A673 (cell line): Measurements from ENCODE around the gene CPXM1. TPM values are rescaled to one million over a fixed set of nuclear protein-coding genes. Genes with fewer than 3 reads are reported as not detected.

Source experiments
- BruUV-seq: library from RNA; stranded (reverse); fragments of 400-500 nt; replicated peaks from 2 replicates; lab custom pipeline; 2021; lab: Mats Ljungman, UMichigan
- CTCF ChIA-PET: fragments of 300-600 bp; sonication (Branson Sonifier 250); formaldehyde crosslinking; loops from one replicate; lab custom pipeline; 2022; ENCODE audit warnings: antibody characterized with exemption; lab: Charles Lee
- POLR2A ChIA-PET: fragments of 300-600 bp; sonication (Branson Sonifier 250); formaldehyde crosslinking; loops from one replicate; lab custom pipeline; 2022; ENCODE audit warnings: antibody characterized with exemption; ENCODE audit not compliant: low non-redundant PET; lab: Charles Lee
- DNase-seq: peaks from one replicate; pipeline ENCODE4 v3.0.0-alpha.2; 2015; ENCODE audit warnings: low spot score
- H3K27ac ChIP-seq: fragments of 200-600 bp; sonication (generic); 2 replicates; pipeline ENCODE4 v1.5.1; 2016; ENCODE audit warnings: mixed run types, low read depth, mild to moderate bottlenecking, mixed read lengths, antibody characterized with exemption, low read length; ENCODE audit not compliant: poor library complexity, severe bottlenecking
- H3K27me3 ChIP-seq: fragments of 200-600 bp; sonication (generic); replicated peaks from 2 replicates; pipeline ENCODE4 v1.6.1; 2017; ENCODE audit warnings: mixed run types, low read depth, mild to moderate bottlenecking, mixed read lengths, antibody characterized with exemption, low read length; ENCODE audit not compliant: insufficient read depth, poor library complexity
- H3K36me3 ChIP-seq: fragments of 200-600 bp; sonication (generic); 2 replicates; pipeline ENCODE4 v1.6.1; 2016; ENCODE audit warnings: mixed run types, mild to moderate bottlenecking, mixed read lengths, antibody characterized with exemption, low read length; ENCODE audit not compliant: insufficient read depth, poor library complexity, severe bottlenecking
- H3K4me1 ChIP-seq: fragments of 200-600 bp; sonication (generic); 2 replicates; pipeline ENCODE4 v1.6.1; 2017; ENCODE audit warnings: mixed run types, mild to moderate bottlenecking, mixed read lengths, antibody characterized with exemption, low read length; ENCODE audit not compliant: insufficient read depth, poor library complexity, severe bottlenecking
- H3K4me3 ChIP-seq: fragments of 200-600 bp; sonication (generic); 2 replicates; pipeline ENCODE4 v1.5.1; 2016; ENCODE audit warnings: low read depth, mixed run types, mild to moderate bottlenecking, mixed read lengths, low read length; ENCODE audit not compliant: poor library complexity, severe bottlenecking
- H3K9me3 ChIP-seq: fragments of 200-600 bp; sonication (generic); 2 replicates; pipeline ENCODE4 v1.6.1; 2016; ENCODE audit warnings: mixed run types, low read depth, mild to moderate bottlenecking, mixed read lengths, antibody characterized with exemption, low read length; ENCODE audit not compliant: poor library complexity, severe bottlenecking
- CTCF ChIP-seq: fragments of 300-800, 200-600 bp; sonication (generic); conservative IDR thresholded peaks from 2 replicates; pipeline ENCODE4 v1.5.1; 2017; ENCODE audit warnings: low read depth, mild to moderate bottlenecking, antibody characterized with exemption, low read length, moderate library complexity, mixed read lengths
- EZH2 ChIP-seq: fragments of 200-600 bp; sonication (generic); IDR thresholded peaks from 2 replicates; pipeline ENCODE4 v1.6.1; 2017; ENCODE audit warnings: borderline replicate concordance, low read depth, mild to moderate bottlenecking, mixed read lengths, antibody characterized with exemption, low read length; ENCODE audit not compliant: poor library complexity, severe bottlenecking
- intact Hi-C: fragments of 100-400 bp; cut with micrococcal nuclease; formaldehyde crosslinking; loops from one replicate; pipeline ENCODE4 v1.10.0; 2022; ENCODE audit not compliant: unreplicated experiment
- total RNA-seq: library from RNA; stranded (reverse); gene quantifications from 2 replicates; pipeline ENCODE4 v1.2.3, GENCODE V29; 2021

Gene CPXM1
- total RNA-seq, 1 experiment from 2014 or later, result 3.8 TPM

GRCh38 chr20:2794202-2794748, 6.2 kb downstream of the CPXM1 start:
- Histone ChIP-seq H3K4me1 (no peaks in the 10 kb centered on the region), H3K27me3 (peaks cover 30% of the 10 kb centered on the region), H3K27ac (no peak overlapping the region), H3K9me3 (no peaks in the 10 kb centered on the region), H3K4me3 (no peak overlapping the region), H3K36me3 (no peaks in the 10 kb centered on the region)
- CTCF ChIA-PET, result interaction anchor here (0.6 kb wide), 1 partner anchor 1568 kb away, joined by 4 read pairs; the partner anchor contains the start of gene RAD21L1
- POLR2A ChIA-PET, result no interaction called here
- TF ChIP-seq CTCF (no peak), EZH2 (no peak)
- no peak for DNase-seq
- BruUV-seq, result no TSS peak
- intact Hi-C loops, result no loop called here

GRCh38 chr20:2793471-2793870, 7.0 kb downstream of the CPXM1 start:
- TF ChIP-seq EZH2 (no peak), CTCF (no peak)
- POLR2A ChIA-PET, result no interaction called here
- Histone ChIP-seq H3K4me1 (no peaks in the 10 kb centered on the region), H3K36me3 (no peaks in the 10 kb centered on the region), H3K27ac (no peak overlapping the region), H3K27me3 (peaks cover 24% of the 10 kb centered on the region), H3K9me3 (no peaks in the 10 kb centered on the region), H3K4me3 (no peak overlapping the region)
- intact Hi-C loops, result no loop called here
- CTCF ChIA-PET, result no interaction called here
- BruUV-seq, result no TSS peak
- no peak for DNase-seq

- Histone ChIP-seq H3K4me1 (no peaks in the 10 kb centered on the region), H3K9me3 (no peaks in the 10 kb centered on the region), H3K36me3 (no peaks in the 10 kb centered on the region), H3K27ac (no peak overlapping the region), H3K27me3 (peaks cover 17% of the 10 kb centered on the region), H3K4me3 (no peak overlapping the region)
- no peak for DNase-seq
- no TSS peak for BruUV-seq
- CTCF ChIA-PET, result no interaction called here
- intact Hi-C loops, result no loop called here
- no peak for TF ChIP-seq CTCF
- TF ChIP-seq EZH2, result no peak
- POLR2A ChIA-PET, result no interaction called here
These were observed 16.4 kb downstream of the CPXM1 start for GRCh38 chr20:2783908-2784566.
